CD14-positive monocyte (primary cell): Measurements from ENCODE around the gene BICD1. TPM values are rescaled to one million over a fixed set of nuclear protein-coding genes. Genes with fewer than 3 reads are reported as not detected.

Experiments
- DNase-seq, 3 donors: peaks; one replicate each; pipeline ENCODE4 v3.0.0-alpha.2; 2011 to 2022
- H2AFZ ChIP-seq: 2 replicates; pipeline ENCODE4 v1.6.0; 2012; ENCODE audit warnings: mild to moderate bottlenecking, low read depth, low read length, inconsistent platforms; ENCODE audit not compliant: insufficient read depth, poor library complexity, severe bottlenecking
- H3K27ac ChIP-seq, 2 donors: 1 replicate in 1 of 2; 2 replicates in 1 of 2; pipeline ENCODE4 v1.5.1; 2012 to 2013; ENCODE audit warnings: low read length in 2 of 2, control low read depth in 1 of 2, inconsistent platforms in 1 of 2, low read depth in 1 of 2, mild to moderate bottlenecking in 1 of 2
- H3K27me3 ChIP-seq, 2 donors: one replicate each; pipeline versions ENCODE4 v1.6.0 to v1.6.1; 2011 to 2013; ENCODE audit warnings: low read length in 2 of 2; ENCODE audit not compliant: control insufficient read depth in 2 of 2, insufficient read depth in 2 of 2
- H3K36me3 ChIP-seq, 2 donors: replicated peaks in 1 of 2; 1 replicate in 1 of 2; 2 replicates in 1 of 2; pipeline versions ENCODE4 v1.5.1 to v1.6.1; 2012 to 2013; ENCODE audit warnings: low read length in 2 of 2, control low read depth in 1 of 2, inconsistent platforms in 1 of 2, mild to moderate bottlenecking in 1 of 2; ENCODE audit not compliant: insufficient read depth in 2 of 2, control insufficient read depth in 1 of 2
- H3K4me1 ChIP-seq, 2 donors: 1 replicate in 1 of 2; 2 replicates in 1 of 2; pipeline versions ENCODE4 v1.5.1 to v1.6.1; 2012 to 2013; ENCODE audit warnings: low read length in 2 of 2, control low read depth in 1 of 2, inconsistent platforms in 1 of 2, mild to moderate bottlenecking in 1 of 2, moderate library complexity in 1 of 2; ENCODE audit not compliant: insufficient read depth in 2 of 2, control insufficient read depth in 1 of 2
- H3K4me2 ChIP-seq: replicated peaks from 2 replicates; pipeline ENCODE3; 2012; ENCODE audit warnings: low read length, moderate library complexity, mild to moderate bottlenecking; ENCODE audit not compliant: poor library complexity, severe bottlenecking; ENCODE audit errors: extremely low read depth
- H3K4me3 ChIP-seq, 3 experiments: fragments of 200-600 bp in 1 of 3; sonication (generic) in 1 of 3; replicated peaks in 1 of 3; 1 replicate in 2 of 3; 2 replicates in 1 of 3; pipeline ENCODE4 v1.5.1; 2011 to 2013; ENCODE audit warnings: low read length in 3 of 3, mild to moderate bottlenecking in 3 of 3, control low read depth in 2 of 3, low read depth in 2 of 3, inconsistent platforms in 1 of 3, moderate library complexity in 1 of 3
- H3K79me2 ChIP-seq: 2 replicates; pipeline ENCODE4 v1.6.0; 2012; ENCODE audit warnings: mild to moderate bottlenecking, control low read depth, inconsistent platforms, low read length, moderate library complexity; ENCODE audit not compliant: insufficient read depth
- H3K9ac ChIP-seq: 2 replicates; pipeline ENCODE4 v1.6.0; 2017; ENCODE audit warnings: low read length, mild to moderate bottlenecking; ENCODE audit not compliant: insufficient read depth, poor library complexity, severe bottlenecking
- H3K9me3 ChIP-seq, 2 donors: replicated peaks in 1 of 2; 1 replicate in 1 of 2; 2 replicates in 1 of 2; pipeline versions ENCODE4 v1.5.1 to v1.6.1; 2012 to 2013; ENCODE audit warnings: low read length in 2 of 2, control low read depth in 1 of 2; ENCODE audit not compliant: control insufficient read depth in 1 of 2, insufficient read depth in 1 of 2
- H4K20me1 ChIP-seq: 2 replicates; pipeline ENCODE4 v1.6.0; 2012; ENCODE audit warnings: mild to moderate bottlenecking, low read length, control low read depth, moderate library complexity; ENCODE audit not compliant: insufficient read depth
- H3K27ac Mint-ChIP-seq, 7 donors: one replicate each; pipeline ENCODE4 v1.8.0; 2020; ENCODE audit warnings: mild to moderate bottlenecking in 7 of 7, mixed read lengths in 7 of 7, moderate library complexity in 6 of 7, inconsistent platforms in 2 of 7
- H3K27me3 Mint-ChIP-seq, 3 donors: one replicate each; pipeline ENCODE4 v1.8.0; 2021 to 2022; ENCODE audit warnings: low read depth in 3 of 3, mild to moderate bottlenecking in 3 of 3, mixed read lengths in 3 of 3, moderate library complexity in 3 of 3, inconsistent platforms in 1 of 3
- H3K36me3 Mint-ChIP-seq, 2 donors: one replicate each; pipeline ENCODE4 v1.8.0; 2020; ENCODE audit warnings: mixed read lengths in 2 of 2, inconsistent platforms in 1 of 2, mild to moderate bottlenecking in 1 of 2
- H3K4me1 Mint-ChIP-seq: one replicate; pipeline ENCODE4 v1.8.0; 2020; ENCODE audit warnings: mild to moderate bottlenecking, mixed read lengths
- H3K4me3 Mint-ChIP-seq, 2 donors: one replicate each; pipeline ENCODE4 v1.8.0; 2020; ENCODE audit warnings: mild to moderate bottlenecking in 2 of 2, mixed read lengths in 2 of 2, moderate library complexity in 1 of 2
- H3K9me3 Mint-ChIP-seq, 7 donors: one replicate each; pipeline ENCODE4 v1.8.0; 2020 to 2022; ENCODE audit warnings: mixed read lengths in 7 of 7, mild to moderate bottlenecking in 6 of 7, moderate library complexity in 6 of 7, inconsistent platforms in 2 of 7
- CTCF ChIP-seq: fragments of 200-600 bp; IDR thresholded peaks from one replicate; pipeline ENCODE4 v1.8.0; 2022; ENCODE audit warnings: antibody characterized with exemption, mild to moderate bottlenecking
- WGBS: methylation state at CpG from one replicate; pipeline ENCODE4 v1.1.5; 2013; ENCODE audit warnings: missing lambda C conversion rate; ENCODE audit not compliant: insufficient coverage; 5-methylcytosine and 5-hydroxymethylcytosine counted together
- intact Hi-C, 2 donors: fragments of 100-400 bp; cut with micrococcal nuclease; formaldehyde crosslinking; loops; one replicate each; pipeline versions ENCODE4 v1.15.0 to v1.15.1; 2023
- polyA plus RNA-seq, 3 donors: library from polyadenylated mRNA; depleted of rRNA in 1 of 3; unstranded in 2 of 3; stranded (reverse) in 1 of 3; fragments of 300-500 nt in 2 of 3; fragments of >200 nt in 1 of 3; fragmentation: Illumina TruSeq in 2 of 3; gene quantifications; 1 replicate in 2 of 3; 2 replicates in 1 of 3; pipeline ENCODE4 v1.2.3, GENCODE V29; 2012 to 2021

Gene BICD1
- polyA plus RNA-seq, 3 donors = 0.55 to 2.1 (median 1.6) TPM

DNA sequence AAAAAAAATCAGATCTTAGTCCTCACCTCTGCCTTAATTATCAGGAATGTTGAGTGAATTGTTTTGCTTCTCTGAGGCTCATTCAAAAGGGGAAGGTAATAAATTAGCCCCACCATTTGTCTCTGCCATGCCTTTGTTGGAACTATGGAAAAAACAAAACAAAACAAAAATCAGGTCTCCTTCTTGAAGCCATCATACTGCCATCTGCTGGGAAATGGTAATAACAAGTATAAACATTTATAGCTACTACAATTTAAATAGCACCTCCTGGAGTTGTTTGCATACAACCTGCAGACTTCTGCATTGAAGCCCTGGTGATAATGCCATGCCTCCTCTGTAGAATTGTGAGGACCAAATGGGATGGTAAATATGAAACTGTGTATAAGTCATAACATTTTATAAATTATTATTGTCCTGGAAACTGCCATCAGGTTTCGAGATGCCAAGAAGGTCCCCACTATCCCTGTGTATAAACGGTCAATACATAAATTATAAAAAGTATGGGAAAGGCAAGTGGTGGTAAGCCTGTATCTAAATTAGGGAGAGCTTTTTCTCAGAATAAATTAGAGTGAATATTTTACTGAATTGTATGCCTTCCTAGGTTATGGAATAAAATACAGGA lies 205.5 kb downstream of the BICD1 start:
- Mint-ChIP-seq H3K36me3 (no peaks in the 10 kb centered on the region), H3K27me3 (no peaks in the 10 kb centered on the region), H3K4me3 (no peak overlapping the region), H3K9me3 (peaks cover 0 to 2% (median 0%) of the 10 kb centered on the region in 7 donors), H3K4me1 (peaks cover 2% of the 10 kb centered on the region), H3K27ac (no peak overlapping the region)
- intact Hi-C loops = loop anchor here (5.0 kb wide), 2 partner anchors 660 to 910 kb away; no protein-coding TSS in a partner anchor
- WGBS = no CpG with 5 or more reads among the region's 2 CpGs
- peak; percentile 61 for TF ChIP-seq CTCF
- H3K4me1 ChIP-seq = no peaks in the 10 kb centered on the region
- no peaks in the 10 kb centered on the region for H3K36me3 ChIP-seq
- H2AFZ ChIP-seq = no peak overlapping the region
- peak; percentile 23 to 30 (median 29) for DNase-seq
- H3K27ac ChIP-seq = no peak overlapping the region
- H3K9ac ChIP-seq = no peak overlapping the region
- H3K27me3 ChIP-seq = no peaks in the 10 kb centered on the region
- no peaks in the 10 kb centered on the region for H3K79me2 ChIP-seq
- no peak overlapping the region for H3K4me3 ChIP-seq
- no peak overlapping the region for H3K4me2 ChIP-seq
- H4K20me1 ChIP-seq = no peaks in the 10 kb centered on the region
- no peaks in the 10 kb centered on the region for H3K9me3 ChIP-seq

DNA sequence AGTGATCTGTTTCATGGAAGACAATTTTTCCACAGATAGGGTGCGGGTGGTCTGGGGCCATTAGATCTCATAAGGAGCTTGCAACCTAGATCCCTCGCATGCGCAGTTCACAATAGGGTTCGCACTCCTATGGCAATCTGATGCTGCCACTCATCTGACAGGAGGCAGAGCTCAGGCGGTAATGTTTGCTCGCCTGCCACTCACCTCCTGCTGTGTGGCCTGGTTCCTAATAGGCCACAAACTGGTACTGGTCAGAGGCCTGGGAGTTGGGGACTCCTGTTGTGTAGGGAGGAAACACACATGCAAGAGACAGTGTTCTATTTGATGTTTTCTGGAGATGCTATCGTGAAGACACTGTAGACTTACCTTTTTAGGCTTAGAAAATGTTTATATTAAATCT lies 215.7 kb downstream of the BICD1 start:
- H3K27ac ChIP-seq = no peak overlapping the region
- Mint-ChIP-seq H3K27ac (no peak overlapping the region), H3K27me3 (peaks cover 0 to 2% (median 0%) of the 10 kb centered on the region in 3 donors), H3K4me1 (no peaks in the 10 kb centered on the region), H3K36me3 (no peaks in the 10 kb centered on the region), H3K9me3 (peaks cover 0 to 3% (median under 1%) of the 10 kb centered on the region in 7 donors), H3K4me3 (no peak overlapping the region)
- no peak overlapping the region for H3K4me3 ChIP-seq
- intact Hi-C loops = no loop called here
- WGBS = 92% methylated on average over 5 of the region's 7 CpGs
- no peaks in the 10 kb centered on the region for H4K20me1 ChIP-seq
- no peaks in the 10 kb centered on the region for H3K4me1 ChIP-seq
- DNase-seq = no peak
- H3K79me2 ChIP-seq = no peaks in the 10 kb centered on the region
- no peaks in the 10 kb centered on the region for H3K36me3 ChIP-seq
- no peak overlapping the region for H3K4me2 ChIP-seq
- H3K27me3 ChIP-seq = no peaks in the 10 kb centered on the region
- no peaks in the 10 kb centered on the region for H3K9me3 ChIP-seq
- no peak overlapping the region for H3K9ac ChIP-seq
- TF ChIP-seq CTCF = no peak
- H2AFZ ChIP-seq = no peak overlapping the region
